GDM1 (cell line): ENCODE results near the gene KIF21A.

Experiments
- DNase-seq: peaks from one replicate; lab custom pipeline; 2025; lab: John Stamatoyannopoulos, UW

KIF21A gene

GRCh38 chr12:39275846-39276245 is 167.1 kb downstream of the KIF21A start:
- no peak for DNase-seq

- no peak for DNase-seq
Observed at GRCh38 chr12:39272871-39273655, 169.9 kb downstream of the KIF21A start.

- no peak for DNase-seq
Observed at GRCh38 chr12:39269492-39269891, 173.4 kb downstream of the KIF21A start.

DNA sequence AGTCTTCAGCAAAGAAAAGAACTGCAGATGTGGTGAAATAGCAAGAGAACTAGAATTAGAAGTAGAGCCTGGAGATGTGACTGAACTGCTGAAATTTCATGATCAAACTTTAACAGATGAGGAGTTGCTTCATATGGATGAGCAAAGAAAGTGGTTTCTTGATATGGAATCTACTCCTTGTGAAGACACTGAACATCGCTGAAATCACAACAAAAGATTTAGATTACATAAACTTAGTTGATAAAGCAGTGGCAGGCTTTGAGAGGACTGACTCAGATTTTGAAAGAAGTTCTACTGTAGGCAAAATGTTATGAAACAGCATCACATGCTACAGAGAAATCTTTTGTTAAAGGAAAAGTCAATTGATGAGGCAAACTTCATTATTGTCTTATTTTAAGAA is 175.0 kb downstream of the KIF21A start:
- DNase-seq, result no peak

DNA sequence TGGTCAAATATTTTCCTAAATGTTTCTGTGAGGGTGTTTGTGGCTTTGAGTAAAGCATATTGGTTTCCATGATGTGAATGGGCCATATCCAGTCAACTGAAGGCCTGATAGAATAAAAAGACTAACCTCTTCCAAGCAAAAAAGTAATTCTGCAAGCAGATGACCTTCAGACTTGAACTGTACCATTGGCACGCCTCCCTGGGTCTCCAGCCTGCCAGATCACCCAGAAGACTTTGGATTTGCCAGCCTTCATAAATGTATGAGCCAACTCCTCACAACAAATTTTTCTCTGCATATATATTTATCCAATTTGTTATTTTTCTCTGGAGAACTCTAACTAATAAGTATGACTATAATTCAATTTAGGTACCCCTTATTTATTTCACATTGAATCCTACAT is 190.3 kb downstream of the KIF21A start:
- no peak for DNase-seq
